Osteocyte (in vitro differentiated cells): ENCODE results near the gene CYS1. TPM values are rescaled to one million over a fixed set of nuclear protein-coding genes. Genes with fewer than 3 reads are reported as not detected.
A peak's percentile ranks its signal among the peaks of the same experiment; 100 is the strongest.

ENCODE experiments used
- DNase-seq: peaks from one replicate; pipeline ENCODE4 v3.0.0; 2021; ENCODE audit warnings: mixed read lengths; ENCODE audit not compliant: unreplicated experiment; ENCODE audit errors: extremely low spot score
- H3K27ac Mint-ChIP-seq: one replicate; pipeline ENCODE4 v1.8.0; 2021; ENCODE audit warnings: mild to moderate bottlenecking, mixed read lengths; ENCODE audit not compliant: unreplicated experiment
- H3K27me3 Mint-ChIP-seq: one replicate; pipeline ENCODE4 v1.8.0; 2021; ENCODE audit warnings: mixed read lengths; ENCODE audit not compliant: unreplicated experiment
- H3K36me3 Mint-ChIP-seq: one replicate; pipeline ENCODE4 v1.8.0; 2021; ENCODE audit warnings: mixed read lengths; ENCODE audit not compliant: unreplicated experiment
- H3K4me1 Mint-ChIP-seq: one replicate; pipeline ENCODE4 v1.8.0; 2021; ENCODE audit warnings: mixed read lengths; ENCODE audit not compliant: unreplicated experiment
- H3K4me3 Mint-ChIP-seq: one replicate; pipeline ENCODE4 v1.8.0; 2021; ENCODE audit warnings: mild to moderate bottlenecking, moderate library complexity, mixed read lengths; ENCODE audit not compliant: unreplicated experiment
- H3K9me3 Mint-ChIP-seq: one replicate; pipeline ENCODE4 v1.8.0; 2021; ENCODE audit warnings: mixed read lengths; ENCODE audit not compliant: unreplicated experiment
- total RNA-seq: library from RNA; stranded (reverse); gene quantifications from 2 replicates; pipeline ENCODE4 v1.2.1, GENCODE V29; 2021
- TF ChIP-seq, protein P1 (sequence below): fragments of 200-600 bp; sonication (generic); IDR thresholded peaks from 2 replicates; pipeline ENCODE4 v1.5.0; 2021; ENCODE audit warnings: antibody characterized with exemption, mild to moderate bottlenecking, moderate library complexity

Gene CYS1
- total RNA-seq, 1 donor from 2014 or later: 5.5 TPM

- DNase-seq: no peak
- H3K27me3 Mint-ChIP-seq: peaks cover 31% of the 10 kb centered on the region
- no peak overlapping the region for H3K4me3 Mint-ChIP-seq
- no peaks in the 10 kb centered on the region for H3K36me3 Mint-ChIP-seq
- H3K4me1 Mint-ChIP-seq: peaks cover 37% of the 10 kb centered on the region
- TF ChIP-seq, protein P1, sequence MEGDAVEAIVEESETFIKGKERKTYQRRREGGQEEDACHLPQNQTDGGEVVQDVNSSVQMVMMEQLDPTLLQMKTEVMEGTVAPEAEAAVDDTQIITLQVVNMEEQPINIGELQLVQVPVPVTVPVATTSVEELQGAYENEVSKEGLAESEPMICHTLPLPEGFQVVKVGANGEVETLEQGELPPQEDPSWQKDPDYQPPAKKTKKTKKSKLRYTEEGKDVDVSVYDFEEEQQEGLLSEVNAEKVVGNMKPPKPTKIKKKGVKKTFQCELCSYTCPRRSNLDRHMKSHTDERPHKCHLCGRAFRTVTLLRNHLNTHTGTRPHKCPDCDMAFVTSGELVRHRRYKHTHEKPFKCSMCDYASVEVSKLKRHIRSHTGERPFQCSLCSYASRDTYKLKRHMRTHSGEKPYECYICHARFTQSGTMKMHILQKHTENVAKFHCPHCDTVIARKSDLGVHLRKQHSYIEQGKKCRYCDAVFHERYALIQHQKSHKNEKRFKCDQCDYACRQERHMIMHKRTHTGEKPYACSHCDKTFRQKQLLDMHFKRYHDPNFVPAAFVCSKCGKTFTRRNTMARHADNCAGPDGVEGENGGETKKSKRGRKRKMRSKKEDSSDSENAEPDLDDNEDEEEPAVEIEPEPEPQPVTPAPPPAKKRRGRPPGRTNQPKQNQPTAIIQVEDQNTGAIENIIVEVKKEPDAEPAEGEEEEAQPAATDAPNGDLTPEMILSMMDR: no peak
- H3K27ac Mint-ChIP-seq: no peak overlapping the region
- H3K9me3 Mint-ChIP-seq: no peaks in the 10 kb centered on the region
Observed at GRCh38 chr2:10083046-10083445, 2.8 kb upstream of the CYS1 start.

GRCh38 chr2:10080536-10081304 lies 509 bp upstream of the CYS1 start:
- Mint-ChIP-seq H3K27ac (no peak overlapping the region), H3K4me1 (peaks cover 27% of the 10 kb centered on the region), H3K36me3 (no peaks in the 10 kb centered on the region), H3K27me3 (peaks cover 39% of the 10 kb centered on the region), H3K4me3 (peak overlapping the region; percentile 58), H3K9me3 (no peaks in the 10 kb centered on the region)
- TF ChIP-seq, protein P1: peak; percentile 5
- no peak for DNase-seq

- DNase-seq: no peak
- H3K36me3 Mint-ChIP-seq: peaks cover 5% of the 10 kb centered on the region
- TF ChIP-seq, protein P1: no peak
- peaks cover 40% of the 10 kb centered on the region for H3K27me3 Mint-ChIP-seq
- no peaks in the 10 kb centered on the region for H3K9me3 Mint-ChIP-seq
- peak overlapping the region; percentile 93 for H3K27ac Mint-ChIP-seq
- H3K4me3 Mint-ChIP-seq: peak overlapping the region; percentile 80
- peaks cover 27% of the 10 kb centered on the region for H3K4me1 Mint-ChIP-seq
Observed at GRCh38 chr2:10079266-10079869, 843 bp downstream of the CYS1 start.

GRCh38 chr2:10078704-10079265 lies 1.4 kb downstream of the CYS1 start:
- Mint-ChIP-seq H3K4me3 (peak overlapping the region; percentile 80), H3K27ac (peak overlapping the region; percentile 93)

More at GRCh38 chr2:10078704-10079265, 1.4 kb downstream of the CYS1 start:
- Mint-ChIP-seq H3K36me3 (peaks cover 5% of the 10 kb centered on the region), H3K27me3 (peaks cover 35% of the 10 kb centered on the region), H3K4me1 (peaks cover 30% of the 10 kb centered on the region), H3K9me3 (no peaks in the 10 kb centered on the region)
- TF ChIP-seq, protein P1: no peak
- DNase-seq: no peak
